HG03135 (cell line): ENCODE results near the gene ZNF432.

ENCODE experiments used
- ATAC-seq: cut with Tn5 transposase; IDR thresholded peaks from one replicate; pipeline ENCODE4 v1.9.1; 2021; ENCODE audit warnings: mild to moderate bottlenecking, moderate library complexity; ENCODE audit not compliant: unreplicated experiment

Gene ZNF432

DNA sequence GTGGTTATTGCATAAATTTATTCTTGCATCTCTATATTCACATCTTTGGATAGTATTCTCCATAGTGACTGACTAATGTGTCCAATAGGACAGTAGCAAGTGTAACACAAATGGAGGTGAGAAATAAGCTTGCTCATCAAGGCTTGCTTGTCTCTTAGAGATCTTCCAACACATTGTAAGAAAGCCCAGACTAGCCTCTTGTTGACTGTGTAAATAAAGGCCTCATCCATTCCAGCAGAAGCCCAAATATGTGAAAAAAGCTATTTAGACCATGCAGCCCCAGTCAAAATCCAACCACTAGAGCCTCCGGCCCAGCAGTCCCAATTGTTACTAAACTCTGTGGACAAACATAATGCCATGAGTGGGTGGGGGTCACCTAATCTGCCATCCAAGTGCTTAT lies 38.0 kb downstream of the ZNF432 start:
- no peak for ATAC-seq

DNA sequence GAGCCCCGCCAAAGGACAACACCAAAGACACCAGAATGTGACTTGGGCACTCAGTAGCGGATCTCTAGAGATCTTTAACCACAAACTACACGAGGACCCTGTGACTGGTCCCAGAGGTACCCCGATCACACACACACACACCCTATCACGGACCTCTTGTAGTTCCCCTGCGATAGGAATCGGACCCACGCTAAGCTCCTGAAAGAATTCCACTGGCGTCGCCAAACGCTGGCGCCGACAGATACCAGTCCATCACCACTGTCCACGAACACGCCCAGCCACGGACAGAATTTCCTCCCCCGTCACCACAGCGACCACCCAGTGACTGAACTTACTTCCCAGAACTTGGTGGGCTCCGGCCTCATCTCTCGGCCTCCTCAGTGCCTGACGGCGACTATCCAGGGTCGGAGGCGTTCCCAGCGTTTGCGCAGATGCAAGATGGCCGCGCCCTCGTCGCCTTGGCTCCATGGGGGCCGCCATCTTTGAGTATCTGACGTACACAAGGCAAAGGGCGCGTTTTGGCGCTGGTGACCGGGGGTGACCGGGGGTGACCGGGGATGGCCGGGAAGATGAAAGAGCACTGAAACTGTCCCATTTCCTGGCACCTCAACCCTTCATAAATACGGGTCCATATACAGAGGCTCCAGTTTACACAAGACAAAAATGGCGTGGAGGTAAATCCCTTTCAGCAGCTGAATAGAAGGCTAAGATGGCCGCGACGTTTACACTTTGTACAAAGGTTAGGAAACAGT lies 40.7 kb downstream of the ZNF432 start, which contains the start of gene ZNF615:
TSS of gene ZNF615 (minus strand) at position 406 of the 752 bp plus-strand sequence. CDS start 4,500 bp downstream, outside the sequence.
- peak; percentile 87 for ATAC-seq

DNA sequence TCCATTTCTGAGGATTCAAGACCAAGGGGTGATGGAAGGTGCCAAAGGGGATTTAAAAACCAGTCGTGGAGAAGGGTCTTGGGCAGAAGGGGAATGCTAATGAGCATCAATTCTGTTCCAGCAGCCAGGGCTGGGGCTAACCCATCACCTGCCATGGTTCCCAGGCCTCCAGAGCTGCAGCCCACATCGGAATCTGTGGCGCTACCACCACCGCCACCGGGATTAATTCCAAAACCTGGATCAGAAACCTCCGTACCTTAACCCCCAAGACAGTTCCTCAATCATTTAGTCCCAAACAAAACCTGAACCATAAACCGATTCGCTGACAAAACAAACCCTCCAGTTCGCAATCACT lies 41.2 kb downstream of the ZNF432 start:
- ATAC-seq, result no peak

DNA sequence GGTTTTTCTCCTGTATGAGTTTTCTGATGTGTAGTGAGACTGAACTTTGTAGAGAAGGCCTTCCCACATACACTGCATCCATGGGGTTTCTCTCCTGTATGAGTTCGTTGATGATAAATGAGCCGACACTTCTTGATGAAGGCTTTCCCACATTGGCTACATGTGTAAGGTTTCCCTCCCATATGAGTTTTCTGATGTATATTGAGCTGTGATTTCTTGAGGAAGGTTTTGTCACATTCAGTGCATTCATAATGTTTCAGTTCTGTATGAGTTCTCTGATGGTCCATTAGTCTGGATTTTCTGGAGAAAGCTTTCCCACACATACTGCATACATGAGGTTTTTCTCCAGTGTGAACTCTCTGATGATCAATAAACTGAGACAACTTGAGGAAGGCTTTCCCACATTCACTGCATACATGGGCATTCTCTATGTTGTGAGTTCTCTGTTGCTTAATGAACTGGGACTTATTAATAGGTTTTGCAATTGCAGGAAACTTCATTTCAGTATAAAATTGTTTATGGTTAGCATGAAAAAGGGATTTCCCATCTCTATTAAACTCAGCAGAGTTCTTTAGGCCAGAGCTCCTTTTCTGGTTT lies 54.5 kb downstream of the ZNF432 start:
- ATAC-seq, result no peak

- no peak for ATAC-seq
Measured at GRCh38 chr19:51993422-51993821, 55.2 kb downstream of the ZNF432 start.

- ATAC-seq, result peak; percentile 96
Measured at GRCh38 chr19:51986309-51987291, 62.0 kb downstream of the ZNF432 start, which contains the start of gene ZNF350. TSS of gene ZNF350 (minus strand) at chr19:51986840. CDS start at chr19:51974360, 12,480 bp downstream.

DNA sequence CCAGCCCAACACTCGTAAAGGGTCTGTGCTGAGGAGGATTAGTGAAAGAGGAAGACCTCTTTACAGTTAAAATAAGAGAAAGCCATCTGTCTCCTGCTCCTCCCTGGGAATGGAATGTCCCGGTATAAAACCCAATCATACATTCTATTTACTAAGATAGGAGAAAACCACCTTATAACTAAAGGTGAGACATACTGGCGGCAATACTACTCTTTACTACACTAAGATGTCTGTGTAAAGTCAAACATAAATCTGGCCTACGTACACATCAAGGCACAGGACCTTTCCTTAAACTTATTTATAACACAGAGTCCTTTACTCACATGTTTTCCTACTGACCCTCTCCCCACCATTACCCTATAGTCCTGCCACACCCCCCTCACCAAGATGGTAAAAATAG lies 65.3 kb downstream of the ZNF432 start:
- no peak for ATAC-seq
